Measurements from ENCODE around the gene FTL.

DNA sequence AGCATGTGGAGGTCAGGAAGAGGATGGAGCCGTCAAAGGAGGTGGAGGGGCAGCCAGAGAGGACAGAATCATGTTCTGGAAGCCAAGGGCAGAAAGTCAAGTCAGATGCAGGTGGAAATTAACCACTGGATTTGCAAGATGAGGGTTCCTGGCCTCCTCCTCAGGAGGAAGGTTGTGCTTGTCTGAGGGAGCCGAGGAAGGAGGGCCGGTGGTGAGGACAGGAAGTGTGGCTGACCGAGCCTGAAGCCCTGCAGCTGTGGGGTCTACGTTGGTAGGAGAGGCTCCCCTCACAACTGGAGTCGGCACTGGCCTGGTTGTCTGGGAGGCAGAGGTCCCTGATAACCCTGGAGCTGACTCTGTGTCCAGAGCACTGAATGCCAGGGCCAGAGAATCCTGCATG lies 47.0 kb upstream of the FTL start:
- TF ChIP-seq POLR2A (IDR thresholded peaks at IDR 0.05; ENCODE audit: low read length) (no peak), ZFP36 (IDR thresholded peaks at IDR 0.05; ENCODE audit: borderline replicate concordance, partially characterized antibody) (no peak), GATA3 (IDR thresholded peaks at IDR 0.05; ENCODE audit: borderline replicate concordance) (no peak), RFX5 (IDR thresholded peaks at IDR 0.05) (no peak)
- TF ChIP-seq, protein P1, sequence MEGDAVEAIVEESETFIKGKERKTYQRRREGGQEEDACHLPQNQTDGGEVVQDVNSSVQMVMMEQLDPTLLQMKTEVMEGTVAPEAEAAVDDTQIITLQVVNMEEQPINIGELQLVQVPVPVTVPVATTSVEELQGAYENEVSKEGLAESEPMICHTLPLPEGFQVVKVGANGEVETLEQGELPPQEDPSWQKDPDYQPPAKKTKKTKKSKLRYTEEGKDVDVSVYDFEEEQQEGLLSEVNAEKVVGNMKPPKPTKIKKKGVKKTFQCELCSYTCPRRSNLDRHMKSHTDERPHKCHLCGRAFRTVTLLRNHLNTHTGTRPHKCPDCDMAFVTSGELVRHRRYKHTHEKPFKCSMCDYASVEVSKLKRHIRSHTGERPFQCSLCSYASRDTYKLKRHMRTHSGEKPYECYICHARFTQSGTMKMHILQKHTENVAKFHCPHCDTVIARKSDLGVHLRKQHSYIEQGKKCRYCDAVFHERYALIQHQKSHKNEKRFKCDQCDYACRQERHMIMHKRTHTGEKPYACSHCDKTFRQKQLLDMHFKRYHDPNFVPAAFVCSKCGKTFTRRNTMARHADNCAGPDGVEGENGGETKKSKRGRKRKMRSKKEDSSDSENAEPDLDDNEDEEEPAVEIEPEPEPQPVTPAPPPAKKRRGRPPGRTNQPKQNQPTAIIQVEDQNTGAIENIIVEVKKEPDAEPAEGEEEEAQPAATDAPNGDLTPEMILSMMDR (IDR thresholded peaks at IDR 0.05): no peak
